ENCODE measurements around the gene C1QL3. TPM values are rescaled to one million over a fixed set of nuclear protein-coding genes. Genes with fewer than 3 reads are reported as not detected.
A peak's percentile ranks its signal among the peaks of the same experiment; 100 is the strongest.

C1QL3 gene
- total RNA-seq, 1 donor from 2014 or later = 0.28 TPM

- Mint-ChIP-seq H3K27ac (no peak overlapping the region), H3K4me3 (peak overlapping the region; percentile 70), H3K9me3 (peaks cover 1% of the 10 kb centered on the region), H3K27me3 (ENCODE audit: insufficient read depth, low read depth) (peaks cover 48% of the 10 kb centered on the region), H3K4me1 (peaks cover 7% of the 10 kb centered on the region), H3K36me3 (no peaks in the 10 kb centered on the region)
- no peaks in the 10 kb centered on the region for H3K36me3 ChIP-seq
- no peak overlapping the region for H3K27ac ChIP-seq
- H3K27me3 ChIP-seq = peaks cover 73% of the 10 kb centered on the region
- peak overlapping the region; percentile 82 for H3K4me3 ChIP-seq
- no peaks in the 10 kb centered on the region for H3K9me3 ChIP-seq (ENCODE audit: low read depth)
- TF ChIP-seq, protein P1, sequence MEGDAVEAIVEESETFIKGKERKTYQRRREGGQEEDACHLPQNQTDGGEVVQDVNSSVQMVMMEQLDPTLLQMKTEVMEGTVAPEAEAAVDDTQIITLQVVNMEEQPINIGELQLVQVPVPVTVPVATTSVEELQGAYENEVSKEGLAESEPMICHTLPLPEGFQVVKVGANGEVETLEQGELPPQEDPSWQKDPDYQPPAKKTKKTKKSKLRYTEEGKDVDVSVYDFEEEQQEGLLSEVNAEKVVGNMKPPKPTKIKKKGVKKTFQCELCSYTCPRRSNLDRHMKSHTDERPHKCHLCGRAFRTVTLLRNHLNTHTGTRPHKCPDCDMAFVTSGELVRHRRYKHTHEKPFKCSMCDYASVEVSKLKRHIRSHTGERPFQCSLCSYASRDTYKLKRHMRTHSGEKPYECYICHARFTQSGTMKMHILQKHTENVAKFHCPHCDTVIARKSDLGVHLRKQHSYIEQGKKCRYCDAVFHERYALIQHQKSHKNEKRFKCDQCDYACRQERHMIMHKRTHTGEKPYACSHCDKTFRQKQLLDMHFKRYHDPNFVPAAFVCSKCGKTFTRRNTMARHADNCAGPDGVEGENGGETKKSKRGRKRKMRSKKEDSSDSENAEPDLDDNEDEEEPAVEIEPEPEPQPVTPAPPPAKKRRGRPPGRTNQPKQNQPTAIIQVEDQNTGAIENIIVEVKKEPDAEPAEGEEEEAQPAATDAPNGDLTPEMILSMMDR (IDR thresholded peaks at IDR 0.05) = peak; percentile 45
- TF ChIP-seq EZH2phosphoT487 (IDR thresholded peaks at IDR 0.05) (no peak), EZH2 (IDR thresholded peaks at IDR 0.05) (peak; percentile 71)
- peak overlapping the region; percentile 64 for H2AFZ ChIP-seq (replicated peaks)
- peak overlapping the region; percentile 94 for H3K4me2 ChIP-seq
- no peaks in the 10 kb centered on the region for H3K79me2 ChIP-seq (ENCODE audit: low read depth)
- H4K20me1 ChIP-seq (ENCODE audit: low read depth) = peaks cover 12% of the 10 kb centered on the region
- peak; percentile 67 for DNase-seq (ENCODE audit: low spot score)
- peaks cover 29% of the 10 kb centered on the region for H3F3A ChIP-seq (ENCODE audit: low read depth)
- peaks cover 29% of the 10 kb centered on the region for H3K4me1 ChIP-seq
- H3K9ac ChIP-seq = no peak overlapping the region
Observed at GRCh38 chr10:16520900-16521299, 779 bp downstream of the C1QL3 start.

GRCh38 chr10:16519908-16520861 lies 1.5 kb downstream of the C1QL3 start:
- H3K27ac Mint-ChIP-seq = no peak overlapping the region
- TF ChIP-seq EZH2 (IDR thresholded peaks at IDR 0.05) = peak; percentile 83
- TF ChIP-seq EZH2phosphoT487 (IDR thresholded peaks at IDR 0.05) = peak; percentile 73
- TF ChIP-seq, protein P1 (IDR thresholded peaks at IDR 0.05) = no peak
- Histone ChIP-seq H4K20me1 (ENCODE audit: low read depth) (peaks cover 12% of the 10 kb centered on the region), H3K79me2 (ENCODE audit: low read depth) (no peaks in the 10 kb centered on the region), H3K4me1 (peaks cover 29% of the 10 kb centered on the region), H2AFZ (replicated peaks) (peak overlapping the region; percentile 47), H3K4me2 (peak overlapping the region; percentile 94), H3K9ac (no peak overlapping the region), H3K27ac (no peak overlapping the region), H3F3A (ENCODE audit: low read depth) (peaks cover 29% of the 10 kb centered on the region), H3K4me3 (peak overlapping the region; percentile 82), H3K9me3 (ENCODE audit: low read depth) (no peaks in the 10 kb centered on the region), H3K36me3 (no peaks in the 10 kb centered on the region), H3K27me3 (peaks cover 73% of the 10 kb centered on the region)
- peaks cover 7% of the 10 kb centered on the region for H3K4me1 Mint-ChIP-seq
- peak overlapping the region; percentile 86 for H3K4me3 Mint-ChIP-seq
- no peaks in the 10 kb centered on the region for H3K36me3 Mint-ChIP-seq
- H3K27me3 Mint-ChIP-seq (ENCODE audit: insufficient read depth, low read depth) = peaks cover 48% of the 10 kb centered on the region
- peaks cover 1% of the 10 kb centered on the region for H3K9me3 Mint-ChIP-seq
- DNase-seq (ENCODE audit: low spot score) = peak; percentile 35

GRCh38 chr10:16519250-16519907 lies 2.3 kb downstream of the C1QL3 start:
- Histone ChIP-seq H3K36me3 (no peaks in the 10 kb centered on the region), H3K79me2 (ENCODE audit: low read depth) (no peaks in the 10 kb centered on the region), H3K9ac (no peak overlapping the region), H3F3A (ENCODE audit: low read depth) (peaks cover 29% of the 10 kb centered on the region), H2AFZ (replicated peaks) (peak overlapping the region; percentile 47), H4K20me1 (ENCODE audit: low read depth) (peaks cover 12% of the 10 kb centered on the region), H3K27me3 (peaks cover 65% of the 10 kb centered on the region), H3K4me3 (peak overlapping the region; percentile 82), H3K27ac (no peak overlapping the region), H3K9me3 (ENCODE audit: low read depth) (no peaks in the 10 kb centered on the region), H3K4me2 (peak overlapping the region; percentile 94), H3K4me1 (peaks cover 29% of the 10 kb centered on the region)
- Mint-ChIP-seq H3K4me1 (peaks cover 7% of the 10 kb centered on the region), H3K9me3 (peaks cover 1% of the 10 kb centered on the region), H3K4me3 (peak overlapping the region; percentile 86), H3K27ac (no peak overlapping the region), H3K36me3 (no peaks in the 10 kb centered on the region), H3K27me3 (ENCODE audit: insufficient read depth, low read depth) (peaks cover 45% of the 10 kb centered on the region)
- DNase-seq (ENCODE audit: low spot score) = peak; percentile 30
- TF ChIP-seq, protein P1 (IDR thresholded peaks at IDR 0.05) = no peak
- no peak for TF ChIP-seq EZH2 (IDR thresholded peaks at IDR 0.05)
- TF ChIP-seq EZH2phosphoT487 (IDR thresholded peaks at IDR 0.05) = no peak
